Lower lobe of right lung (tissue), 2 donors: ENCODE results near the gene CRACR2A. TPM values are rescaled to one million over a fixed set of nuclear protein-coding genes. Genes with fewer than 3 reads are reported as not detected.

Source experiments
- ATAC-seq, 2 donors: fragments of 200-7000 bp; cut with Tn5 transposase; one replicate each; pipeline ENCODE4 v1.9.1; 2020 to 2022; ENCODE audit warnings: mild to moderate bottlenecking in 2 of 2, moderate library complexity in 2 of 2
- DNase-seq: peaks from one replicate; pipeline ENCODE4 v3.0.0-alpha.2; 2020
- H3K27ac ChIP-seq: fragments of 200-600 bp; one replicate; pipeline ENCODE4 v1.8.0; 2022
- H3K27me3 ChIP-seq: fragments of 200-600 bp; one replicate; pipeline ENCODE4 v1.8.0; 2022; ENCODE audit warnings: low read depth
- H3K36me3 ChIP-seq: fragments of 200-600 bp; one replicate; pipeline ENCODE4 v1.8.0; 2022; ENCODE audit warnings: mild to moderate bottlenecking
- H3K4me1 ChIP-seq: fragments of 200-600 bp; one replicate; pipeline ENCODE4 v1.8.0; 2022
- H3K4me3 ChIP-seq: fragments of 200-600 bp; one replicate; pipeline ENCODE4 v1.8.0; 2022; ENCODE audit warnings: mild to moderate bottlenecking
- H3K9me3 ChIP-seq: fragments of 200-600 bp; one replicate; pipeline ENCODE4 v1.8.0; 2022
- intact Hi-C: fragments of 100-400 bp; cut with DNase I; formaldehyde crosslinking; loops from one replicate; pipeline ENCODE4 v1.11.0; 2022
- total RNA-seq: library from RNA; stranded (reverse); fragmentation: NEBNext Ultra II Directional; extraction: Animal tissue kit (Norgen Biotek cat#: 25700); gene quantifications from one replicate; pipeline ENCODE4 v1.2.1, GENCODE V29; 2021
- TF ChIP-seq, protein P1 (sequence below): fragments of 200-600 bp; IDR thresholded peaks from one replicate; pipeline ENCODE4 v1.8.0; 2022; ENCODE audit warnings: antibody characterized with exemption, mild to moderate bottlenecking
- donor health status: DM: no; HTN: yes; CAD: no; lungs with severe emphysema.

CRACR2A gene
- total RNA-seq, 1 donor from 2014 or later, result 7.9 TPM

DNA sequence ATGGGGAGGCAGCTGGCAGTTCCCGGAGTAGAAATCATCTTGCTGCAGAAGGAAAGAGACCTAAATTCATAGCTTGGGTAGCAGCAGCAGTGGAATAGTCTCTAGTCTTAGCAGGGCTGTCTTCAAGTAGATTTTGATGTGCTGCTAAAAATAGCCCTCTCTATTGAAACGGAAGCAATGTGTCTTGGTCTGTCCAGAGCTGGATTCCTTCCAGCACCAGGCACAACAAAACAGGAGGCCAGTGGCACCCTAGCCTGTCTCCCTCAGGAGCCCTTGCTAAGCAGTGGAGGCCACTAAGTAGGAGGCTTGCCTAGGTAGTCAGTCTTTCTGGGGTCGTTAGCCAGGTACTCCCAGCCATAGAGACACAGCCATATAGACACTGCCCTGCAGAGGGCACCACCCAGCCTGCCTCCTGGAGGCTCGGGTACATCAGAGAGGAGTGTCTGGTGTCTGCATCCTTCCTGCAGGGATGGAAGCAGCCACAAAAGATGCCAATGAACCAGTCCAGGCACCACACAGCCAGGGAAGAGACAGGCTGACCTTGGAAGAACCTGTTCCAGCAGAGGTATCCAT is 97.5 kb downstream of the CRACR2A start:
- Histone ChIP-seq H3K9me3 (no peaks in the 10 kb centered on the region), H3K4me3 (no peak overlapping the region), H3K27ac (no peak overlapping the region), H3K36me3 (peaks cover 14% of the 10 kb centered on the region), H3K4me1 (no peaks in the 10 kb centered on the region), H3K27me3 (no peaks in the 10 kb centered on the region)
- ATAC-seq (peak in 1 of 2 donors; percentile 14), DNase-seq (no peak)
- TF ChIP-seq, protein P1, sequence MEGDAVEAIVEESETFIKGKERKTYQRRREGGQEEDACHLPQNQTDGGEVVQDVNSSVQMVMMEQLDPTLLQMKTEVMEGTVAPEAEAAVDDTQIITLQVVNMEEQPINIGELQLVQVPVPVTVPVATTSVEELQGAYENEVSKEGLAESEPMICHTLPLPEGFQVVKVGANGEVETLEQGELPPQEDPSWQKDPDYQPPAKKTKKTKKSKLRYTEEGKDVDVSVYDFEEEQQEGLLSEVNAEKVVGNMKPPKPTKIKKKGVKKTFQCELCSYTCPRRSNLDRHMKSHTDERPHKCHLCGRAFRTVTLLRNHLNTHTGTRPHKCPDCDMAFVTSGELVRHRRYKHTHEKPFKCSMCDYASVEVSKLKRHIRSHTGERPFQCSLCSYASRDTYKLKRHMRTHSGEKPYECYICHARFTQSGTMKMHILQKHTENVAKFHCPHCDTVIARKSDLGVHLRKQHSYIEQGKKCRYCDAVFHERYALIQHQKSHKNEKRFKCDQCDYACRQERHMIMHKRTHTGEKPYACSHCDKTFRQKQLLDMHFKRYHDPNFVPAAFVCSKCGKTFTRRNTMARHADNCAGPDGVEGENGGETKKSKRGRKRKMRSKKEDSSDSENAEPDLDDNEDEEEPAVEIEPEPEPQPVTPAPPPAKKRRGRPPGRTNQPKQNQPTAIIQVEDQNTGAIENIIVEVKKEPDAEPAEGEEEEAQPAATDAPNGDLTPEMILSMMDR, result no peak
- intact Hi-C loops, result no loop called here

- ATAC-seq, result no peak
- H3K27me3 ChIP-seq, result no peaks in the 10 kb centered on the region
- TF ChIP-seq, protein P1, result no peak
These were observed 101.1 kb downstream of the CRACR2A start for GRCh38 chr12:3651585-3652424.

GRCh38 chr12:3647504-3647903 is 105.4 kb downstream of the CRACR2A start:
- H3K27ac ChIP-seq, result no peak overlapping the region
- H3K36me3 ChIP-seq, result no peaks in the 10 kb centered on the region
- no peak overlapping the region for H3K4me3 ChIP-seq
- no peak for DNase-seq
- no peak for ATAC-seq
- intact Hi-C loops, result no loop called here
- TF ChIP-seq, protein P1, result no peak
- H3K9me3 ChIP-seq, result no peaks in the 10 kb centered on the region
- no peaks in the 10 kb centered on the region for H3K4me1 ChIP-seq
- H3K27me3 ChIP-seq, result no peaks in the 10 kb centered on the region

More at GRCh38 chr12:3651585-3652424, 101.1 kb downstream of the CRACR2A start:
- no peak for DNase-seq
- Histone ChIP-seq H3K9me3 (no peaks in the 10 kb centered on the region), H3K4me3 (no peak overlapping the region), H3K36me3 (peaks cover 10% of the 10 kb centered on the region), H3K27ac (no peak overlapping the region), H3K4me1 (no peaks in the 10 kb centered on the region)
- intact Hi-C loops, result no loop called here

DNA sequence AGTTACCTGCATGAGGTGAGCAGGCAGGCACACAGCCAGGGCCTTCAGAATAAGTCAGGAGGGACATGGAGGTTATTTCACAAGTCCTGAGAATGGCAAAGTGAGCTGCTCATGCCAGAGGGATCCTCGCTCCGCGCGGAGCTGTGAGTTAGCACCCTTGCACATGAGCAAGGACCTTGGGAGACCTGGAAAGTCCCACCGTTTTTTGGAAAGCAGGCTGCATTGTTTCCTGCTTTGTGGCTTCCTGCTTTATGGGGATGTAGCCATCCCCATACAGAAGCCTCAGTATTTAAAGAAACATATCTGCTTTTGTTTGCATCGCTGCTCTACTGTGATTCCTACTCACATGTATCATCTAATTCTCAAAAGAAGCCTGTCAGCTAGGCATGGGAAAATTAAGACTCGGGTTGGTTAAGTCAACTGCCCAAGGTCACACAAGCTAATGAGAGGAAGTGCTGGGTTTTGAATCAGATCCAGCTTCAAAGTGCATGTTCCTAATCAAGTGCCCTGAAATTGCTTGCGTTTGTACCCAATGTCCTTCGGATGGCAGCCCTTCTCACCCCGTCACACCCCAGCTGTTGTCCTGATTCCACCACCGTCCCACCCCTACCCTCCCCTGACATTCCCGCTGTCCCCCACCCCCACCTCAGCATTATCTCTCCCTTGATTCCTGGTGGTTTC is 106.2 kb downstream of the CRACR2A start:
- DNase-seq (no peak), ATAC-seq (no peak)
- no peak overlapping the region for H3K4me3 ChIP-seq
- H3K27me3 ChIP-seq, result no peaks in the 10 kb centered on the region
- intact Hi-C loops, result no loop called here
- H3K36me3 ChIP-seq, result no peaks in the 10 kb centered on the region
- TF ChIP-seq, protein P1, result no peak
- H3K27ac ChIP-seq, result no peak overlapping the region
- H3K9me3 ChIP-seq, result no peaks in the 10 kb centered on the region
- H3K4me1 ChIP-seq, result no peaks in the 10 kb centered on the region

GRCh38 chr12:3645091-3645490 is 107.8 kb downstream of the CRACR2A start:
- TF ChIP-seq, protein P1, result no peak
- no peak for DNase-seq
- H3K9me3 ChIP-seq, result no peaks in the 10 kb centered on the region
- H3K27ac ChIP-seq, result no peak overlapping the region
- ATAC-seq, result no peak
- H3K4me1 ChIP-seq, result no peaks in the 10 kb centered on the region
- H3K27me3 ChIP-seq, result no peaks in the 10 kb centered on the region
- intact Hi-C loops, result no loop called here
- no peaks in the 10 kb centered on the region for H3K36me3 ChIP-seq
- H3K4me3 ChIP-seq, result no peak overlapping the region
